Common myeloid progenitor, CD34-positive (primary cell): ENCODE measurements around the gene AGPS.
"Not testable (repeated sequence)": the region's sequence is repeated elsewhere in the genome, so short reads cannot be mapped to it uniquely, and the experiment has no call there.

ENCODE experiments used
- CTCF ChIA-PET: fragments of 350-600 bp; sonication (Branson Sonifier 250); formaldehyde crosslinking; loops from one replicate; lab custom pipeline; 2021; ENCODE audit warnings: antibody characterized with exemption; lab: Charles Lee
- POLR2A ChIA-PET: fragments of 350-600 bp; sonication (Branson Sonifier 250); formaldehyde crosslinking; loops from one replicate; lab custom pipeline; 2021; ENCODE audit warnings: antibody characterized with exemption; lab: Charles Lee
- DNase-seq, 3 donors: peaks; one replicate each; pipeline versions ENCODE4 v3.0.0 to v3.0.0-alpha.2; 2013
- H3K27ac ChIP-seq, 2 experiments: 1 replicate in 1 of 2; 2 replicates in 1 of 2; pipeline ENCODE4 v1.7.0; 2013; ENCODE audit warnings: inconsistent platforms in 2 of 2, low read length in 2 of 2, mild to moderate bottlenecking in 2 of 2, low read depth in 1 of 2, moderate library complexity in 1 of 2; ENCODE audit not compliant: severe bottlenecking in 2 of 2, insufficient read depth in 1 of 2, poor library complexity in 1 of 2
- H3K27me3 ChIP-seq, 5 experiments: replicated peaks in 2 of 5; 1 replicate in 3 of 5; 2 replicates in 2 of 5; pipeline versions ENCODE4 v1.6.1 to v1.7.0; 2013; ENCODE audit warnings: low read length in 4 of 5, mild to moderate bottlenecking in 2 of 5, moderate library complexity in 2 of 5, inconsistent platforms in 1 of 5; ENCODE audit not compliant: insufficient read depth in 5 of 5, control insufficient read depth in 4 of 5
- H3K36me3 ChIP-seq, 4 experiments: 1 replicate in 2 of 4; 2 replicates in 2 of 4; pipeline versions ENCODE4 v1.6.1 to v1.7.0; 2013; ENCODE audit warnings: low read length in 3 of 4, control low read depth in 1 of 4, mild to moderate bottlenecking in 1 of 4; ENCODE audit not compliant: control insufficient read depth in 4 of 4, insufficient read depth in 4 of 4
- H3K4me1 ChIP-seq, 4 experiments: 1 replicate in 3 of 4; 2 replicates in 1 of 4; pipeline versions ENCODE4 v1.6.1 to v1.7.1; 2013; ENCODE audit warnings: low read length in 3 of 4, mild to moderate bottlenecking in 3 of 4, control low read depth in 1 of 4, inconsistent platforms in 1 of 4, moderate library complexity in 1 of 4; ENCODE audit not compliant: control insufficient read depth in 4 of 4, insufficient read depth in 4 of 4; ENCODE audit errors: control extremely low read depth in 1 of 4
- H3K4me3 ChIP-seq, 7 experiments: 1 replicate in 4 of 7; 2 replicates in 3 of 7; pipeline versions ENCODE4 v1.5.1 to v1.7.0; 2013; ENCODE audit warnings: mild to moderate bottlenecking in 7 of 7, low read length in 6 of 7, moderate library complexity in 6 of 7, inconsistent platforms in 2 of 7, low read depth in 2 of 7, control low read depth in 1 of 7; ENCODE audit not compliant: insufficient read depth in 4 of 7, control insufficient read depth in 1 of 7; ENCODE audit errors: extremely low read depth in 1 of 7
- H3K9me3 ChIP-seq, 5 experiments: 1 replicate in 4 of 5; 2 replicates in 1 of 5; pipeline versions ENCODE4 v1.6.1 to v1.7.1; 2013; ENCODE audit warnings: low read length in 4 of 5, mild to moderate bottlenecking in 2 of 5, inconsistent platforms in 1 of 5, low read depth in 1 of 5, moderate library complexity in 1 of 5; ENCODE audit not compliant: control insufficient read depth in 4 of 5, insufficient read depth in 2 of 5; ENCODE audit errors: control extremely low read depth in 1 of 5
- WGBS: methylation state at CpG from one replicate; pipeline ENCODE4 v1.1.5; 2013; ENCODE audit not compliant: insufficient coverage; 5-methylcytosine and 5-hydroxymethylcytosine counted together

AGPS gene

GRCh38 chr2:177424620-177425019 lies 32.0 kb downstream of the AGPS start:
- CTCF ChIA-PET = interaction anchor here (1.2 kb wide), 1 partner anchor 152 kb away, joined by 3 read pairs; no protein-coding TSS in a partner anchor
- H3K27ac ChIP-seq, H3K4me3 ChIP-seq, POLR2A ChIA-PET, H3K27me3 ChIP-seq, H3K4me1 ChIP-seq: not testable (repeated sequence)
- 100% methylated on average over 2 of the region's 5 CpGs for WGBS
- peaks cover 9 to 33% (median 13%) of the 10 kb centered on the region in 4 experiments for H3K36me3 ChIP-seq
- peak in 1 of 3 donors; percentile 38 for DNase-seq
- peaks cover 6 to 29% (median 11%) of the 10 kb centered on the region in 5 experiments for H3K9me3 ChIP-seq

- ChIA-PET POLR2A (no interaction called here), CTCF (interaction anchor here (1.3 kb wide), 1 partner anchor 12 kb away, joined by 3 read pairs; no protein-coding TSS in a partner anchor)
- Histone ChIP-seq H3K36me3 (peaks cover 13 to 52% (median 19%) of the 10 kb centered on the region in 4 experiments), H3K27me3 (no peaks in the 10 kb centered on the region), H3K27ac (no peak overlapping the region), H3K4me3 (no peak overlapping the region), H3K9me3 (peaks cover 12 to 52% (median 30%) of the 10 kb centered on the region in 5 experiments), H3K4me1 (no peaks in the 10 kb centered on the region)
- no peak for DNase-seq
These were observed 34.7 kb downstream of the AGPS start for GRCh38 chr2:177427316-177427715.

GRCh38 chr2:177427936-177428335 lies 35.4 kb downstream of the AGPS start:
- 94% methylated on average over 2 of the region's 2 CpGs for WGBS
- H3K27ac ChIP-seq, H3K4me1 ChIP-seq, H3K4me3 ChIP-seq, H3K27me3 ChIP-seq, POLR2A ChIA-PET: not testable (repeated sequence)
- peaks cover 13 to 59% (median 35%) of the 10 kb centered on the region in 5 experiments for H3K9me3 ChIP-seq
- peak in 1 of 3 donors; percentile 26 for DNase-seq
- peaks cover 16 to 58% (median 23%) of the 10 kb centered on the region in 4 experiments for H3K36me3 ChIP-seq
- CTCF ChIA-PET = interaction anchor here (1.3 kb wide), 1 partner anchor 13 kb away, joined by 3 read pairs; no protein-coding TSS in a partner anchor

GRCh38 chr2:177429688-177430325 lies 37.2 kb downstream of the AGPS start:
- H3K27ac ChIP-seq = no peak overlapping the region

GRCh38 chr2:177430411-177430810 lies 37.8 kb downstream of the AGPS start:
- Histone ChIP-seq H3K9me3 (peaks cover 18 to 75% (median 35%) of the 10 kb centered on the region in 5 experiments), H3K4me3 (no peak overlapping the region), H3K36me3 (peaks cover 12 to 68% (median 23%) of the 10 kb centered on the region in 4 experiments), H3K27me3 (no peaks in the 10 kb centered on the region), H3K27ac (no peak overlapping the region), H3K4me1 (no peaks in the 10 kb centered on the region)
- 50% methylated on average over 2 of the region's 4 CpGs for WGBS
- ChIA-PET CTCF (interaction anchor here (0.8 kb wide), 2 partner anchors 13 to 41 kb away, joined by 3 read pairs; no protein-coding TSS in a partner anchor), POLR2A (no interaction called here)
- DNase-seq = no peak

More at GRCh38 chr2:177429688-177430325, 37.2 kb downstream of the AGPS start:
- no peaks in the 10 kb centered on the region for H3K4me1 ChIP-seq
- peaks cover 18 to 75% (median 35%) of the 10 kb centered on the region in 5 experiments for H3K9me3 ChIP-seq
- WGBS = 93% methylated on average over 1 of the region's 2 CpGs
- H3K27me3 ChIP-seq = no peaks in the 10 kb centered on the region
- CTCF ChIA-PET = interaction anchor here (1.2 kb wide), 1 partner anchor 10 kb away, joined by 5 read pairs; no protein-coding TSS in a partner anchor
- H3K4me3 ChIP-seq = no peak overlapping the region
- no peak for DNase-seq
- POLR2A ChIA-PET = no interaction called here
- peaks cover 12 to 62% (median 23%) of the 10 kb centered on the region in 4 experiments for H3K36me3 ChIP-seq

- over 99% methylated on average over 10 of the region's 12 CpGs for WGBS
- H3K27ac ChIP-seq, H3K4me3 ChIP-seq, H3K27me3 ChIP-seq, POLR2A ChIA-PET, H3K4me1 ChIP-seq: not testable (repeated sequence)
- peak; percentile 11 to 46 (median 33) for DNase-seq
- CTCF ChIA-PET = interaction anchor here (0.8 kb wide), 2 partner anchors 12 to 40 kb away, joined by 3 read pairs; no protein-coding TSS in a partner anchor
- Histone ChIP-seq H3K9me3 (peaks cover 16 to 74% (median 33%) of the 10 kb centered on the region in 5 experiments), H3K36me3 (peaks cover 12 to 70% (median 23%) of the 10 kb centered on the region in 4 experiments)
These were observed 38.6 kb downstream of the AGPS start for GRCh38 chr2:177431111-177431725.
